IMR-90 (cell line): Measurements from ENCODE around the gene MPP2. TPM values are rescaled to one million over a fixed set of nuclear protein-coding genes. Genes with fewer than 3 reads are reported as not detected.

Experiments used
- ATAC-seq: fragments of 200-7000 bp; cut with Tn5 transposase; 2 replicates; pipeline ENCODE4 v1.9.1; 2020; ENCODE audit warnings: low read depth, mild to moderate bottlenecking, moderate library complexity
- BruUV-seq: library from RNA; stranded (reverse); fragments of 400-500 nt; replicated peaks from 2 replicates; lab custom pipeline; 2021; lab: Mats Ljungman, UMichigan
- CTCF ChIA-PET: fragments of 300-600 bp; formaldehyde crosslinking; extraction: SDS; loops from one replicate; lab custom pipeline; 2021; ENCODE audit warnings: antibody characterized with exemption; lab: Yijun Ruan, JAX
- POLR2A ChIA-PET: fragments of 300-600 bp; sonication (Branson Sonifier 250); formaldehyde crosslinking; loops from one replicate; lab custom pipeline; 2022; ENCODE audit warnings: antibody characterized with exemption; ENCODE audit not compliant: unreplicated experiment; lab: Charles Lee
- DNase-seq: peaks from one replicate; pipeline ENCODE4 v3.0.0; 2013
- H2AFZ ChIP-seq: replicated peaks from 2 replicates; pipeline ENCODE3; 2013; ENCODE audit warnings: low read length, mild to moderate bottlenecking; ENCODE audit not compliant: poor library complexity
- H2AK5ac ChIP-seq: 2 replicates; pipeline ENCODE4 v1.6.1; 2013; ENCODE audit warnings: low read depth, low read length, inconsistent platforms
- H2AK9ac ChIP-seq: replicated peaks from 2 replicates; pipeline ENCODE3; 2013; ENCODE audit warnings: mild to moderate bottlenecking, low read depth, low read length, moderate library complexity; ENCODE audit not compliant: poor library complexity
- H2BK120ac ChIP-seq: 2 replicates; pipeline ENCODE4 v1.6.1; 2013; ENCODE audit warnings: low read depth, low read length, inconsistent platforms
- H2BK15ac ChIP-seq: 3 replicates; pipeline ENCODE4 v1.6.1; 2013; ENCODE audit warnings: low read depth, low read length, inconsistent platforms
- H2BK20ac ChIP-seq: 2 replicates; pipeline ENCODE4 v1.6.1; 2013; ENCODE audit warnings: low read depth, mild to moderate bottlenecking, inconsistent platforms, low read length, moderate library complexity
- H2BK5ac ChIP-seq: 2 replicates; pipeline ENCODE4 v1.6.1; 2013; ENCODE audit warnings: mild to moderate bottlenecking, low read depth, low read length, inconsistent platforms; ENCODE audit not compliant: poor library complexity, severe bottlenecking
- H3K14ac ChIP-seq: replicated peaks from 2 replicates; pipeline ENCODE4 v1.6.1; 2013; ENCODE audit warnings: low read depth, low read length, inconsistent platforms
- H3K18ac ChIP-seq: 2 replicates; pipeline ENCODE4 v1.6.1; 2013; ENCODE audit warnings: low read depth, low read length, control low read depth
- H3K23ac ChIP-seq: 2 replicates; pipeline ENCODE4 v1.6.1; 2013; ENCODE audit warnings: low read depth, low read length, inconsistent platforms
- H3K27ac ChIP-seq: 2 replicates; pipeline ENCODE4 v1.5.1; 2013; ENCODE audit warnings: mild to moderate bottlenecking, control low read depth, low read length; ENCODE audit not compliant: insufficient read depth
- H3K27me3 ChIP-seq: 2 replicates; pipeline ENCODE4 v1.6.1; 2013; ENCODE audit warnings: low read length; ENCODE audit not compliant: control insufficient read depth, insufficient read depth
- H3K36me3 ChIP-seq: 2 replicates; pipeline ENCODE4 v1.6.1; 2013; ENCODE audit warnings: low read length, mixed read lengths; ENCODE audit not compliant: control insufficient read depth, insufficient read depth
- H3K4ac ChIP-seq: 2 replicates; pipeline ENCODE4 v1.6.1; 2013; ENCODE audit warnings: low read depth, low read length, inconsistent platforms
- H3K4me1 ChIP-seq: 2 replicates; pipeline ENCODE4 v1.6.1; 2013; ENCODE audit warnings: low read length, mixed read lengths; ENCODE audit not compliant: control insufficient read depth, insufficient read depth
- H3K4me2 ChIP-seq: 2 replicates; pipeline ENCODE4 v1.6.1; 2013; ENCODE audit warnings: low read depth, mild to moderate bottlenecking, control low read depth, low read length, moderate library complexity
- H3K4me3 ChIP-seq: 2 replicates; pipeline ENCODE4 v1.5.1; 2013; ENCODE audit warnings: low read depth, mild to moderate bottlenecking, control low read depth, low read length, moderate library complexity; ENCODE audit not compliant: insufficient read depth
- H3K56ac ChIP-seq: 2 replicates; pipeline ENCODE4 v1.6.1; 2013; ENCODE audit warnings: low read length, inconsistent platforms; ENCODE audit not compliant: insufficient read depth; ENCODE audit errors: extremely low read depth
- H3K79me1 ChIP-seq, 2 experiments: 2 replicates each; pipeline ENCODE4 v1.6.1; 2013; ENCODE audit warnings: low read length in 2 of 2, inconsistent platforms in 1 of 2, low read depth in 1 of 2
- H3K9ac ChIP-seq: 2 replicates; pipeline ENCODE4 v1.6.1; 2013; ENCODE audit warnings: low read depth, low read length, control low read depth
- H3K9me1 ChIP-seq: 2 replicates; pipeline ENCODE4 v1.6.1; 2013; ENCODE audit warnings: low read length, inconsistent platforms; ENCODE audit not compliant: insufficient read depth
- H3K9me3 ChIP-seq: 2 replicates; pipeline ENCODE4 v1.6.1; 2013; ENCODE audit warnings: low read length; ENCODE audit not compliant: control insufficient read depth, insufficient read depth
- H4K20me1 ChIP-seq: 2 replicates; pipeline ENCODE4 v1.6.1; 2013; ENCODE audit warnings: low read length, inconsistent platforms; ENCODE audit not compliant: insufficient read depth
- H4K5ac ChIP-seq: 2 replicates; pipeline ENCODE4 v1.6.1; 2013; ENCODE audit warnings: mild to moderate bottlenecking, low read depth, low read length, control low read depth
- H4K8ac ChIP-seq, 2 experiments: 2 replicates each; pipeline ENCODE4 v1.6.1; 2013; ENCODE audit warnings: low read depth in 2 of 2, low read length in 2 of 2, control low read depth in 1 of 2, inconsistent platforms in 1 of 2
- H4K91ac ChIP-seq: 2 replicates; pipeline ENCODE4 v1.6.1; 2013; ENCODE audit warnings: low read depth, low read length, inconsistent platforms; ENCODE audit not compliant: insufficient read depth
- BHLHE40 ChIP-seq: fragments of 150-350 bp; IDR thresholded peaks from 2 replicates; pipeline ENCODE4 v1.6.1; 2016; ENCODE audit warnings: mild to moderate bottlenecking, low read depth, low read length
- CEBPB ChIP-seq: IDR thresholded peaks from 2 replicates; pipeline ENCODE4 v1.6.1; 2012; ENCODE audit warnings: low read depth, low read length, improper control_type of control experiment
- CHD1 ChIP-seq: IDR thresholded peaks from 2 replicates; pipeline ENCODE4 v1.6.1; 2012; ENCODE audit warnings: low read depth, low read length, improper control_type of control experiment
- FOS ChIP-seq: fragments of 150-350 bp; IDR thresholded peaks from 2 replicates; pipeline ENCODE4 v1.6.1; 2016; ENCODE audit warnings: low read depth, low read length
- MAFK ChIP-seq: IDR thresholded peaks from 2 replicates; pipeline ENCODE4 v1.6.1; 2012; ENCODE audit warnings: low read depth, low read length, improper control_type of control experiment
- MAZ ChIP-seq: IDR thresholded peaks from 2 replicates; pipeline ENCODE4 v1.6.1; 2012; ENCODE audit warnings: low read depth, mild to moderate bottlenecking, low read length, improper control_type of control experiment, moderate library complexity, borderline replicate concordance
- MXI1 ChIP-seq: IDR thresholded peaks from 2 replicates; pipeline ENCODE4 v1.6.1; 2012; ENCODE audit warnings: low read depth, mild to moderate bottlenecking, low read length, moderate library complexity, borderline replicate concordance
- NFE2L2 ChIP-seq: fragments of 150-350 bp; IDR thresholded peaks from 2 replicates; pipeline ENCODE4 v1.6.1; 2016; ENCODE audit warnings: low read depth, mild to moderate bottlenecking, low read length
- POLR2A ChIP-seq: IDR thresholded peaks from 2 replicates; pipeline ENCODE4 v1.6.1; 2012; ENCODE audit warnings: mild to moderate bottlenecking, low read depth, low read length
- RAD21 ChIP-seq: IDR thresholded peaks from 2 replicates; pipeline ENCODE4 v1.6.1; 2012; ENCODE audit warnings: low read length, improper control_type of control experiment
- RFX5 ChIP-seq: IDR thresholded peaks from 2 replicates; pipeline ENCODE4 v1.8.0; 2012; ENCODE audit warnings: low read depth, mild to moderate bottlenecking, low read length, moderate library complexity
- SMC3 ChIP-seq: fragments of 150-350 bp; IDR thresholded peaks from 2 replicates; pipeline ENCODE4 v1.6.1; 2016; ENCODE audit warnings: low read depth, mild to moderate bottlenecking, antibody characterized with exemption, low read length, moderate library complexity
- WGBS, 2 experiments: methylation state at CpG; one replicate each; pipeline versions ENCODE4 v1.1.5 to v1.1.7; 2013; ENCODE audit warnings: missing lambda C conversion rate in 2 of 2; ENCODE audit not compliant: insufficient read length in 1 of 2; ENCODE audit errors: extremely low coverage in 2 of 2; 5-methylcytosine and 5-hydroxymethylcytosine counted together
- dilution Hi-C: fragments of 300-500 bp; cut with HindIII; formaldehyde crosslinking; loops from one replicate; pipeline ENCODE4 v1.14.3; 2018; ENCODE audit warnings: low sequenced_read_pairs; ENCODE audit not compliant: unreplicated experiment
- in situ Hi-C: fragments of 300-500 bp; cut with MboI; formaldehyde crosslinking; loops from 3 replicates; pipeline ENCODE4 v1.14.3; 2019; ENCODE audit warnings: low sequenced_read_pairs, inconsistent platforms, mixed read lengths
- intact Hi-C: fragments of 100-400 bp; cut with micrococcal nuclease; formaldehyde crosslinking; loops from 2 replicates; pipeline ENCODE4 v1.10.0; 2022
- polyA plus RNA-seq, 3 experiments: library from polyadenylated mRNA; depleted of rRNA; stranded (reverse); fragments of >200 nt; gene quantifications; 2 replicates each; pipeline ENCODE4 v1.2.3, GENCODE V29; 2012; ENCODE audit warnings: low replicate concordance in 1 of 3
- total RNA-seq: library from RNA; depleted of rRNA; stranded (reverse); fragments of >200 nt; gene quantifications from 2 replicates; pipeline ENCODE4 v1.2.3, GENCODE V29; 2012
- TF ChIP-seq, protein P1 (sequence below): conservative IDR thresholded peaks from 2 replicates; pipeline ENCODE4 v1.5.1; 2012; ENCODE audit warnings: mild to moderate bottlenecking, low read depth, low read length, improper control_type of control experiment
- TF ChIP-seq, protein P2 (sequence below): fragments of 150-350 bp; IDR thresholded peaks from 2 replicates; pipeline ENCODE4 v1.6.1; 2017; ENCODE audit warnings: mild to moderate bottlenecking, antibody characterized with exemption, low read length, low read depth
- TF ChIP-seq, protein P3 (sequence below): fragments of 150-350 bp; IDR thresholded peaks from 2 replicates; pipeline ENCODE4 v1.6.1; 2016; ENCODE audit warnings: low read depth, mild to moderate bottlenecking, low read length, moderate library complexity, borderline replicate concordance

Gene MPP2
- total and polyA plus RNA-seq, 2 of the 4 experiments (the other 2 are of a cell fraction), result 3.2 to 3.8 TPM

DNA sequence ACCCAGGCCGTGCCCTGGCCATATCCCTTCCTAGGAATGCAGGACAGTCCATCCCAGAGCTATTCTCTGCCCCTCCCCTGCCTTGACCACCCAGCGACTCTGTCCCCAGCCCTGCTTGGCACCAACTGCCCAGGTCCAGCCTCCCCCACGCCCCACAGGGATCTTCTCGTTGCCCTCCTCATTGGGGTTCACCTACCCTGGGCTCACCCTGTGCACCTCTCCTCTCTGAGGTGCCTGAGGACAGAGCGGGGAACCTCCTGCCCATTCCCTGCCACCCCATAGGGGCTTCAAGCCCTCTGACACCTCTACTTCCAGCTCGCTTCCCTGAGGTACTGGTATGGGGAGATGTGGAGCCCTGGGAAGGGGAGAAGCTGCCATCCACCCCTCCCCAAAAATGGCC lies 6.2 kb upstream of the MPP2 start:
- H2BK15ac ChIP-seq, result no peak overlapping the region
- no peak overlapping the region for H3K4me2 ChIP-seq
- no peak overlapping the region for H4K8ac ChIP-seq
- H4K5ac ChIP-seq, result no peak overlapping the region
- DNase-seq, result no peak
- CTCF ChIA-PET, result no interaction called here
- intact Hi-C loops, result no loop called here
- in situ Hi-C loops, result no loop called here
- no peak overlapping the region for H4K91ac ChIP-seq
- H2AFZ ChIP-seq, result no peak overlapping the region
- H3K79me1 ChIP-seq, result no peaks in the 10 kb centered on the region
- H4K20me1 ChIP-seq, result no peaks in the 10 kb centered on the region
- peaks cover 3% of the 10 kb centered on the region; the same call in 1 of the 2 replicates for H3K9me1 ChIP-seq
- POLR2A ChIA-PET, result no interaction called here
- no peak overlapping the region for H3K14ac ChIP-seq
- no peak overlapping the region for H2BK20ac ChIP-seq
- no TSS peak for BruUV-seq
- no peak overlapping the region for H3K4ac ChIP-seq
- WGBS, 2 experiments, result 14% methylated on average over 1 of the region's 6 CpGs; no CpG with 5 or more reads in 1 of the 2 experiments
- no peak overlapping the region for H3K9ac ChIP-seq
- no peak overlapping the region for H3K27ac ChIP-seq
- H3K4me3 ChIP-seq, result no peak overlapping the region
- H3K56ac ChIP-seq, result no peak overlapping the region
- H3K23ac ChIP-seq, result no peak overlapping the region
- no peak overlapping the region for H2BK120ac ChIP-seq
- no peaks in the 10 kb centered on the region for H3K4me1 ChIP-seq
- no peak overlapping the region for H2BK5ac ChIP-seq
- no peak overlapping the region for H3K18ac ChIP-seq
- H3K36me3 ChIP-seq, result no peaks in the 10 kb centered on the region
- ATAC-seq, result no peak
- H2AK5ac ChIP-seq, result no peak overlapping the region
- H3K27me3 ChIP-seq, result peaks cover 57% of the 10 kb centered on the region
- H2AK9ac ChIP-seq, result no peak overlapping the region
- dilution Hi-C loops, result no loop called here
- no peaks in the 10 kb centered on the region for H3K9me3 ChIP-seq
- TF ChIP-seq MXI1 (no peak), CHD1 (no peak), POLR2A (no peak), RAD21 (no peak), MAFK (no peak), NFE2L2 (no peak), CEBPB (no peak), MAZ (no peak), SMC3 (no peak), BHLHE40 (no peak), RFX5 (no peak), FOS (no peak)
- TF ChIP-seq, protein P1, sequence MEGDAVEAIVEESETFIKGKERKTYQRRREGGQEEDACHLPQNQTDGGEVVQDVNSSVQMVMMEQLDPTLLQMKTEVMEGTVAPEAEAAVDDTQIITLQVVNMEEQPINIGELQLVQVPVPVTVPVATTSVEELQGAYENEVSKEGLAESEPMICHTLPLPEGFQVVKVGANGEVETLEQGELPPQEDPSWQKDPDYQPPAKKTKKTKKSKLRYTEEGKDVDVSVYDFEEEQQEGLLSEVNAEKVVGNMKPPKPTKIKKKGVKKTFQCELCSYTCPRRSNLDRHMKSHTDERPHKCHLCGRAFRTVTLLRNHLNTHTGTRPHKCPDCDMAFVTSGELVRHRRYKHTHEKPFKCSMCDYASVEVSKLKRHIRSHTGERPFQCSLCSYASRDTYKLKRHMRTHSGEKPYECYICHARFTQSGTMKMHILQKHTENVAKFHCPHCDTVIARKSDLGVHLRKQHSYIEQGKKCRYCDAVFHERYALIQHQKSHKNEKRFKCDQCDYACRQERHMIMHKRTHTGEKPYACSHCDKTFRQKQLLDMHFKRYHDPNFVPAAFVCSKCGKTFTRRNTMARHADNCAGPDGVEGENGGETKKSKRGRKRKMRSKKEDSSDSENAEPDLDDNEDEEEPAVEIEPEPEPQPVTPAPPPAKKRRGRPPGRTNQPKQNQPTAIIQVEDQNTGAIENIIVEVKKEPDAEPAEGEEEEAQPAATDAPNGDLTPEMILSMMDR, result no peak
- TF ChIP-seq, protein P2, sequence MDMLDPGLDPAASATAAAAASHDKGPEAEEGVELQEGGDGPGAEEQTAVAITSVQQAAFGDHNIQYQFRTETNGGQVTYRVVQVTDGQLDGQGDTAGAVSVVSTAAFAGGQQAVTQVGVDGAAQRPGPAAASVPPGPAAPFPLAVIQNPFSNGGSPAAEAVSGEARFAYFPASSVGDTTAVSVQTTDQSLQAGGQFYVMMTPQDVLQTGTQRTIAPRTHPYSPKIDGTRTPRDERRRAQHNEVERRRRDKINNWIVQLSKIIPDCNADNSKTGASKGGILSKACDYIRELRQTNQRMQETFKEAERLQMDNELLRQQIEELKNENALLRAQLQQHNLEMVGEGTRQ, result no peak
- TF ChIP-seq, protein P3, sequence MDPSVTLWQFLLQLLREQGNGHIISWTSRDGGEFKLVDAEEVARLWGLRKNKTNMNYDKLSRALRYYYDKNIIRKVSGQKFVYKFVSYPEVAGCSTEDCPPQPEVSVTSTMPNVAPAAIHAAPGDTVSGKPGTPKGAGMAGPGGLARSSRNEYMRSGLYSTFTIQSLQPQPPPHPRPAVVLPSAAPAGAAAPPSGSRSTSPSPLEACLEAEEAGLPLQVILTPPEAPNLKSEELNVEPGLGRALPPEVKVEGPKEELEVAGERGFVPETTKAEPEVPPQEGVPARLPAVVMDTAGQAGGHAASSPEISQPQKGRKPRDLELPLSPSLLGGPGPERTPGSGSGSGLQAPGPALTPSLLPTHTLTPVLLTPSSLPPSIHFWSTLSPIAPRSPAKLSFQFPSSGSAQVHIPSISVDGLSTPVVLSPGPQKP, result no peak
